ENCODE data around the gene ITGAD. TPM values are rescaled to one million over a fixed set of nuclear protein-coding genes. Genes with fewer than 3 reads are reported as not detected.

The ITGAD gene
- total RNA-seq, 2 donors from 2014 or later, result not detected

DNA sequence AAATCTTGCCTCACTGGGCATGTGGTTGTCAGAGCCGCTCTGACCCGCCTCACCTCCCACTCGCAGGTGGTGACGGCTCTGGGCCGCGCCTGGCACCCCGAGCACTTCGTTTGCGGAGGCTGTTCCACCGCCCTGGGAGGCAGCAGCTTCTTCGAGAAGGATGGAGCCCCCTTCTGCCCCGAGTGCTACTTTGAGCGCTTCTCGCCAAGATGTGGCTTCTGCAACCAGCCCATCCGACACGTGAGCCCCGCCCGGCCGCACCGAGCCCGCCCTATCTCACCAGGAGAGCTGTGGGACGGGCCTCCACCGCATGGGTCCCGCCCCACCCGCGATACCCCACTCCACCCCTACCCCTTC is 82.8 kb downstream of the ITGAD start:
- intact Hi-C loops (cut with DNase I), result no loop called here
- Histone ChIP-seq H3K36me3 (replicated peaks in 1 of 2; ENCODE audit: insufficient read depth in 1 of 2, low read depth in 2 of 2) (no peaks in the 10 kb centered on the region), H3K4me1 (peaks cover 35% of the 10 kb centered on the region), H3K27ac (peak overlapping the region; percentile 87 to 94 (median 89)), H3K4me3 (no peak overlapping the region), H3K9me3 (no peaks in the 10 kb centered on the region), H3K27me3 (no peaks in the 10 kb centered on the region)
- no peak for DNase-seq
- TF ChIP-seq POLR2A (IDR thresholded peaks at IDR 0.05), result no peak
- TF ChIP-seq, protein P1, sequence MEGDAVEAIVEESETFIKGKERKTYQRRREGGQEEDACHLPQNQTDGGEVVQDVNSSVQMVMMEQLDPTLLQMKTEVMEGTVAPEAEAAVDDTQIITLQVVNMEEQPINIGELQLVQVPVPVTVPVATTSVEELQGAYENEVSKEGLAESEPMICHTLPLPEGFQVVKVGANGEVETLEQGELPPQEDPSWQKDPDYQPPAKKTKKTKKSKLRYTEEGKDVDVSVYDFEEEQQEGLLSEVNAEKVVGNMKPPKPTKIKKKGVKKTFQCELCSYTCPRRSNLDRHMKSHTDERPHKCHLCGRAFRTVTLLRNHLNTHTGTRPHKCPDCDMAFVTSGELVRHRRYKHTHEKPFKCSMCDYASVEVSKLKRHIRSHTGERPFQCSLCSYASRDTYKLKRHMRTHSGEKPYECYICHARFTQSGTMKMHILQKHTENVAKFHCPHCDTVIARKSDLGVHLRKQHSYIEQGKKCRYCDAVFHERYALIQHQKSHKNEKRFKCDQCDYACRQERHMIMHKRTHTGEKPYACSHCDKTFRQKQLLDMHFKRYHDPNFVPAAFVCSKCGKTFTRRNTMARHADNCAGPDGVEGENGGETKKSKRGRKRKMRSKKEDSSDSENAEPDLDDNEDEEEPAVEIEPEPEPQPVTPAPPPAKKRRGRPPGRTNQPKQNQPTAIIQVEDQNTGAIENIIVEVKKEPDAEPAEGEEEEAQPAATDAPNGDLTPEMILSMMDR (IDR thresholded peaks at IDR 0.05), result no peak
- ATAC-seq, result no peak
- WGBS, 2 donors, result 14 to 25% methylated on average over 4 to 26 of the region's 26 CpGs

Other genes starting within 250 kb of the ITGAD start
- gene PRSS36, start 243.3 kb upstream of the ITGAD start, total RNA-seq, result 10 to 100 TPM in 1 of 2 donors, under 1 TPM in 1; 0.52 to 65.3 TPM
- gene FUS, start 213.2 kb upstream of the ITGAD start, total RNA-seq, result 10 to 100 TPM; 43.6 to 68.9 TPM
- gene PYCARD, start 190.6 kb upstream of the ITGAD start, total RNA-seq, result 10 to 100 TPM; 12.7 to 13.8 TPM
- gene TRIM72, start 179.2 kb upstream of the ITGAD start, total RNA-seq, result not detected
- not detected for gene PYDC1, start 176.2 kb upstream of the ITGAD start, total RNA-seq
- 1 to 10 TPM; 3.3 to 6.5 TPM for gene ITGAM, start 133.4 kb upstream of the ITGAD start, total RNA-seq
- 1 to 10 TPM; 3.0 to 8.6 TPM for gene ITGAX, start 38.2 kb upstream of the ITGAD start, total RNA-seq
- gene COX6A2, start 35.0 kb downstream of the ITGAD start, total RNA-seq, result not detected
- gene ZNF843, start 49.5 kb downstream of the ITGAD start, total RNA-seq, result 1 to 10 TPM; 3.6 to 4.7 TPM
- gene ARMC5, start 66.2 kb downstream of the ITGAD start, total RNA-seq, result 10 to 100 TPM in 1 of 2 donors, 1 to 10 TPM in 1; 4.2 to 13.2 TPM
- 10 to 100 TPM in 1 of 2 donors, 1 to 10 TPM in 1; 8.6 to 16.6 TPM for gene TGFB1I1, start 78.8 kb downstream of the ITGAD start, total RNA-seq
- gene SLC5A2, start 89.8 kb downstream of the ITGAD start, total RNA-seq, result under 1 TPM in 1 of 2 donors, not detected in 1; 0.26 TPM
- 10 to 100 TPM; 72.9 to 77.5 TPM for gene RUSF1, start 115.1 kb downstream of the ITGAD start, total RNA-seq
- not detected for gene AHSP, start 134.6 kb downstream of the ITGAD start, total RNA-seq

All from body of pancreas (tissue), 4 donors.